EL (cell line): ENCODE data around the gene ZFYVE9.
"Not testable (repeated sequence)": the region's sequence is repeated elsewhere in the genome, so short reads cannot be mapped to it uniquely, and the experiment has no call there.

Experiments
- DNase-seq: peaks from one replicate; pipeline ENCODE4 v3.0.0-alpha.2; 2016

Gene ZFYVE9

DNA sequence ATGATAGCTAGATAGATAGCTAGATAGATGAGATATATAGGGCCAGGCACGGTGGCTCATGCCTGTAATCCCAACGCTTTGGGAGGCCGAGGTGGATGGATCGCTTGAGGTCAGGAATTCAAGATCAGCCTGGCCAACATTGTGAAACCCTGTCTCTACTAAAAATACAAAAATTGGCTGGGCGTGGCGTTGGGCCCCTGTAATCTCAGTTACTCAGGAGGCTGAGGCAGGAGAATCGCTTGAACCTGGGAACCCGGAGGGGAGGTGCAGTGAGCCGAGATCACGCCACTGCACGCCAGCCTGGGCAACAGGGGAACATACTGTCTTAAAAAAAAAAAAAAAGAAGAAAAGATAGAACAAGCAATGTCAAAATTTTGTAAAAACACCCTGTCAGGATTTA lies 8.6 kb downstream of the ZFYVE9 start:
- not testable (repeated sequence) for DNase-seq

GRCh38 chr1:52150946-52151345 lies 9.1 kb downstream of the ZFYVE9 start:
- no peak for DNase-seq

GRCh38 chr1:52152572-52152971 lies 10.7 kb downstream of the ZFYVE9 start:
- DNase-seq, result no peak

DNA sequence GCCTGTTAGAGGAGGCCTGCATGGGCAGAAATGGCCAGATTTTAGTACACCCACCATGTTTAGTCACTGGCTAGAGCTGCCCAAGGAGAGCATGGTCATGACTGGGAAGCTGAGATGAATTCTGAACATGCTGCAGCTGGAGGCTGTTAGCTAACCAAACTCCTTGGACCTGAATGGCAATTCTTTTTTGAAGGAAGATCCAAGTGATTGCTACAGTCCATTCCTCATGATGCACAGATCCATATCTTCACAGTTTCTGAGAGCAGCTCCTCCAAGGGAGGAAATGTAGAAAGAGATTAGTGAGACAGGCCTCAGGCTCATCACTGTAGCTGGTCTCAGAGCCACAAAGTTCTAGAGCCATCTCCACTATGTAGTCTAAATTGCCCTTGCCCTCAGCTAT lies 11.1 kb downstream of the ZFYVE9 start:
- no peak for DNase-seq

DNA sequence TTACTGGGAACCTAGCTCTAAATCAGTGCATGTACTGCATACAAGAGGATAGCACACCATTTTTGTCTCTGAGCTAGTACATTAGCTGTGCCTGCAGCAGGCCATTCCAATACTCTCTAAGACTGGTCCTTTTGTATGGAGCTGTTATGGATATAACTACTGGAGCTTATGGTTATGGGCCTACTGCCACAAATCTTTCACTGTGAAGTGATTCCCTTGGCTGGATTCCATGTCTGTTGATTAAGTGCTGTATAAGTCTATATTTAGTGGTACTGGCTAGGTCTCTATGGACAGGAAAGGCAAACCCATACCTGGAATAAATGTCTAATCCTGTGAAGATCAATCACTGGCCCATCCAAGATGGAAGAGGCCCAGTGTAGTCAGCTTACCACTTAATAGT lies 12.0 kb downstream of the ZFYVE9 start:
- DNase-seq, result no peak

- DNase-seq, result no peak
Observed at GRCh38 chr1:52156460-52156859, 14.6 kb downstream of the ZFYVE9 start.

DNA sequence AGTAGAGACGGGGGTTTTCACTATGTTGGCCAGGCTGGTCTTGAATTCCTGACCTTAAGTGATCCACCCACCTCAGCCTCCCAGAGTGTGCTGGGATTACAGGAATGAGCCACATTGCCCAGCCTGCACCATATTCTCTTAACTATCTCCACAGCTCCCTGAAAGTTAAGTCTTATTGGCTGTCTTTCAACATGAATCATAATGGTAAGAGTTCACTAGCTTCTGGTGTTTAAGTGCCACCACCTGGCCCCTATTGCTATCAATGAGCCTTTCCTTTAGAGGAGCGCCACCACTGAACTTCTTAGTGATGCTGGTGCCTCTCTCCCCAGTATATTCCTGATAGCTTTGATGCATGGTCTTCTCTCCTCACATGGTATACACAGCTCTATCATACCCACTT lies 15.7 kb downstream of the ZFYVE9 start:
- peak; percentile 14 for DNase-seq

DNA sequence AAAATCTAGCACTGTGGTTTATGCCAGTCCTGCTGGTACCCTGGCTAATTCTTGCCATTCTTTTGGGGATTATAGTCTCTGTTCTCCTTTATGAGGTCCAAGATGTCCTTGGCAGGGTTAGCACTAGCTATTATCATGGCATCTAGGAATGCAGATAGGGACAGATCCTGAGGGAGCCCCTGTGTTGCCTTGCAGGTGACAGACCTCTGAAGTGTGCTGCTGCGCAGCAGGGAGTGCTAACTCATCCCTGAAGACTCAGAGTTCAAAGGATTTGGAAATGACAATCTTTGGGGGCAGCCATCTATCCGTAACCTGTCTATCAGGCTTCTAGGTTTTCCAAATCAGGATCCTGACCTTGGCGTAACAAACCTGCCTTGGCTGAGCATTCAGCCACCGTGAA lies 16.3 kb downstream of the ZFYVE9 start:
- DNase-seq, result no peak

GRCh38 chr1:52159033-52159789 lies 17.3 kb downstream of the ZFYVE9 start:
- DNase-seq, result peak; percentile 64

DNA sequence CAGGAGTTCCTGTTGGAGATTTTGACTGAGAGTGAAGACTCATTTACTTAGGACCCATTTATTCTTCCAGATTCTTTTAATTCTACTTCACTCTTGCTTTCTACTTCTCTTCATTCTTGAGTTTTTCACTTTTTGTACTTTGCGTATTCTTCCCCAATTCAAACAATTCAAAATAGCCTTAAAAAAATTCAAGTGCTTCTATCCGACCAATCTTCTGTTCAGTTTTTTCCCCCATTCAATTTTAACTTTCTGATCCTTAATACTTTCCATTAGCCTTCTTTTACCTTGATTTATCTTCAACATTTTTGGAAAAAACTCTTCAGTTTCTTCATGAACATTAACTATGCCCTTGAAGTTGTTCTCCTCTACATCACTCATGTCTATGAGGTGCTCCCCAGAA lies 21.1 kb downstream of the ZFYVE9 start:
- DNase-seq, result no peak

DNA sequence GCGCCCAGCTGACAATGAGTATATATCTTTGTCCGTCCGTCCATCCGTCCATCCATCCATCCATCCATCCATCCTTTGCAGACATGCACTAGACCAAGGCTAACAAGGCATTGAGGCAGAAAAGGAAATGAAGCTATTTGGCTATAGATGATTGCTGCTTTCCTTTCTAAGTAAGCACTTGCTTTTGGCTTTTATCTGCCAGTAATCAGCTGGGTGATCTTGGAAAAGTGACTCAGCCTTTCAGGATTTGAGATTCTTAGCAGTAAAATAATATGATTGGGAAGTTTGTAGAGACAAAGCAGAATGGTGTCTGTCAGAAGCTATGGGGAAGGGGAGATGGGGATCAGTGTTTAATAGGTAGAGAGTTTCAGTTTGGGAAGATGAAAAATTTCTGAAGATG lies 22.7 kb downstream of the ZFYVE9 start:
- peak; percentile 23 for DNase-seq

DNA sequence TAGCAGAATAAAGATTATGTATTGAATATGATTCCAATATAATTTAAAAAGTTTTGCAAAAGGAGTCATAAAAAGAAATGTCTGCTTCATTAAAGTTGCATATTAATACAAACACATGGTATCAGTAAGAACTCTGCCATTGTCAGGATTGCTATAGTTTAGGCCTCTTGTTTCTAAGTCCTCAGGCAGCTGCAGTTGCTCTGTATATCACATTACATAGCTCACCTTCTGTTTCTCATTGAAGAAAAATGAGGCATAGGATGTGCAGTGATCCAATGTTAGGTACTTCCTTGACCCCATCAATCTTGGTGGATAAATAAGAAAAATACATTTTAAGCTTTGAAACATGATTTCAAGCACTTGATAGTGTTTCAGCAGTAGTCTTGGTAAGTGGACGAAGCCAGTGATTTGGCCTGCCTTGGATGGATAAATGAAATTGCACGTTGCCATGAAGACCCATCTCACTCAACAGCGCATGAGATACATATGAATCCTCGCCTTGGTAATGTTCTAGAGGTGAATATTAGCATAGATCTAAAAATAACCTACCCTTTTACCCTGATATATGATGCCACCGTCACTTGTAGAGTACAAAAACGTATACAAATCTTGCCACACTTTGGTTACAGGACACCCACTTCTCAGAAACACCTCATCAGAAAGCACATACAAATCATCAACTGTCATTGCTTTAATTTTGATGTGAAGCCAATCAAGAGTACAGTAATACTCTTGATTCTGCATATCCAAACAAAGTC lies 25.3 kb downstream of the ZFYVE9 start:
- DNase-seq, result no peak

DNA sequence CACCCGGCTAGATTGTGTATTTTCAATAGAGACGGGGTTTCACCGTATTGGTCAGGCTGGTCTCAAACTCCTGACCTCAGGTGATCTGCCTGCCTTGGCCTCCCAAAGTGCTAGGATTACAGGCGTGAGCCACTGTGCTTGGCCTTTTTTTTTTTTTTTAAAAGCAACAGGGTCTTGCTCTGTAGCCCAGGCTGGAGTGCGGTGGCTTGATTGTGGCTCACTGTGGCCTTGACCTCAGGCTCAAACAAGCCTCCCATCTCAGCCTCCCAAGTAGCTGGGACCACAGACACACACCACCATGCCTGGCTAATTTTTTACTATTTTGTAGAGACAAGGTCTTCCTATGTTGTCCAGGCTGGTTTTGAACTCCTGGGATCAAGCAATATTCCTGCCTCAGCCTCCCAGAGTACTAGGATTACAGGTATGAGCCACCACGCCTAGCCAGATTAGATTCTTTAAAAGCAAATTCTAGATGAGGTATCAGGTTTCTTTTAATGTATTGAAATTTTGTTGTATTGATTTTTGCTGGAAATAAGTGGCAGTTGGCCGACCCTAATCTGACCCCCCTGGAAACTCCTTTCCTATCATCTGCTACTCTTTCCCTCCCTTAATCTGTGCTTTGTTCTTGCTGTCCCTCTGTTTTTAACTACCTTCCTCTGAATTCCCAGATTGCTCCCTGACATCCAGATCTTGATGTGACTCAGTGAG lies 26.6 kb downstream of the ZFYVE9 start:
- no peak for DNase-seq

- DNase-seq, result not testable (repeated sequence)
Observed at GRCh38 chr1:52171149-52171548, 29.3 kb downstream of the ZFYVE9 start.

GRCh38 chr1:52179073-52179472 lies 37.2 kb downstream of the ZFYVE9 start:
- DNase-seq, result no peak

- DNase-seq, result no peak
Observed at GRCh38 chr1:52180176-52180575, 38.3 kb downstream of the ZFYVE9 start.

DNA sequence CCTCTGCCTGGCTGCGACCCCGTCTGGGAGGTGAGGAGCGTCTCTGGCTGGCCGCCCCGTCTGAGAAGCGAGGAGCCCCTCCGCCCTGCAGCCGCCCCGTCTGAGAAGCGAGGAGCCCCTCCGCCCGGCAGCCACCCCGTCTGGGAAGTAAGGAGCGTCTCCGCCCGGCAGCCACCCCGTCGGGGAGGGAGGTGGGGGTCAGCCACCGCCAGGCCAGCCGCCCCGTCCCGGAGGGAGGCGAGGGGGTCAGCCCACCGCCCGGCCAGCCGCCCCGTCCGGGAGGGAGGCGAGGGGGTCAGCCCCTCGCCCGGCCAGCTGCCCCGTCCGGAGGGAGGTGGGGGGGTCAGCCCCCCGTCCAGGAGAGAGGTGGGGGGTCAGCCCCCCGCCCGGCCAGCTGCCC lies 39.9 kb downstream of the ZFYVE9 start:
- DNase-seq, result not testable (repeated sequence)

DNA sequence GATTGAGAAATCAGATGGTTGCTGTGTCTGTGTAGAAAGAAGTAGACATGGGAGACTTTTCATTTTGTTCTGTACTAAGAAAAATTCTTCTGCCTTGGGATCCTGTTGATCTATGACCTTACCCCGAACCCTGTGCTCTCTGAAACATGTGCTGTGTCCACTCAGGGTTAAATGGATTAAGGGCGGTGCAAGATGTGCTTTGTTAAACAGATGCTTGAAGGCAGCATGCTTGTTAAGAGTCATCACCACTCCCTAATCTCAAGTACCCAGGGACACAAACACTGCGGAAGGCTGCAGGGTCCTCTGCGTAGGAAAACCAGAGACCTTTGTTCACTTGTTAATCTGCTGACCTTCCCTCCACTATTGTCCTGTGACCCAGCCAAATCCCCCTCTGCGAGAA lies 40.4 kb downstream of the ZFYVE9 start:
- DNase-seq, result not testable (repeated sequence)

DNA sequence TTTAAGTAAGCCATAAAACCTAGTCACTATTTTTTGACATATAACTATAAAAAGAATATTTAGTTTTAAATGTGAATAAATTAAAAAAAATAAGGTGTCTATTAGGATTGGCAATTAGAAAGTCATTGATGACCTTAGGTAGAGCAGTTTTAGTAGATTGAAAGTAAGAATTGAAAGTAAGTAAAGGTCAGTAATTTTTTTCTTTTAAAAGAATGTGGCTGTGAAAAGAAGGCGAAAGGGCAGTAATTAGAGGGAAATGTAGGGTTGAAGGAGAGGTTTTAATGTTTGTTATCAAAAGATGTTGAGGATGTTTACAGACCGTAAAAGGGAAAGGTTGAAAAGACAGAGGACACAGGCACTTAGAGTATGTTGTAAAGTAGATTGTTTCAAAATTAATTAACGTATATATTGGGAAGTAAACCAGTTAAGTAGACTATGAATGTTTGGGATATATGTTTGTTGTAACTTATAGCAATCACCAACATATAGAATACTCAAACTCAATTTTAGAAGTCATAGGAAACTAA lies 41.0 kb downstream of the ZFYVE9 start:
- DNase-seq, result no peak

- DNase-seq, result no peak
Observed at GRCh38 chr1:52186449-52186848, 44.6 kb downstream of the ZFYVE9 start.

- no peak for DNase-seq
Observed at GRCh38 chr1:52189898-52190480, 48.1 kb downstream of the ZFYVE9 start.

GRCh38 chr1:52190500-52191252 lies 48.8 kb downstream of the ZFYVE9 start:
- peak; percentile 13 for DNase-seq
